Spleen (tissue), 11 donors: Measurements from ENCODE around the gene LIMD2. TPM values are rescaled to one million over a fixed set of nuclear protein-coding genes. Genes with fewer than 3 reads are reported as not detected.

Experiments used
- DNase-seq: peaks from one replicate; pipeline ENCODE4 v3.0.0-alpha.2; 2020
- H3K27ac ChIP-seq, 8 donors: fragments of 200-600 bp; sonication (generic) in 7 of 8; 1 replicate in 4 of 8; 2 replicates in 4 of 8; pipeline versions ENCODE4 v1.5.0 to v1.8.0; 2016 to 2021; ENCODE audit warnings: inconsistent platforms in 4 of 8, mild to moderate bottlenecking in 4 of 8, moderate library complexity in 1 of 8
- H3K27me3 ChIP-seq, 7 donors: fragments of 200-600 bp; sonication (generic) in 6 of 7; replicated peaks in 1 of 7; 1 replicate in 4 of 7; 2 replicates in 3 of 7; pipeline versions ENCODE4 v1.5.0 to v1.8.0; 2016 to 2021; ENCODE audit warnings: inconsistent platforms in 3 of 7, mild to moderate bottlenecking in 1 of 7
- H3K36me3 ChIP-seq, 6 donors: fragments of 200-600 bp; sonication (generic) in 5 of 6; 1 replicate in 4 of 6; 2 replicates in 2 of 6; pipeline versions ENCODE4 v1.5.0 to v1.8.0; 2016 to 2021; ENCODE audit warnings: inconsistent platforms in 2 of 6
- H3K4me1 ChIP-seq, 6 donors: fragments of 200-600 bp; sonication (generic) in 5 of 6; 1 replicate in 3 of 6; 2 replicates in 3 of 6; pipeline versions ENCODE4 v1.5.0 to v1.8.0; 2016 to 2021; ENCODE audit warnings: inconsistent platforms in 3 of 6
- H3K4me3 ChIP-seq, 8 donors: fragments of 200-600 bp; sonication (generic) in 7 of 8; 1 replicate in 4 of 8; 2 replicates in 4 of 8; pipeline versions ENCODE4 v1.5.0 to v1.8.0; 2016 to 2021; ENCODE audit warnings: inconsistent platforms in 4 of 8, mild to moderate bottlenecking in 4 of 8, moderate library complexity in 2 of 8
- H3K9me3 ChIP-seq, 8 donors: fragments of 200-600 bp; sonication (generic) in 7 of 8; 1 replicate in 4 of 8; 2 replicates in 4 of 8; pipeline versions ENCODE4 v1.5.0 to v1.8.0; 2016 to 2021; ENCODE audit warnings: inconsistent platforms in 4 of 8
- CTCF ChIP-seq, 11 experiments: fragments of 200-600 bp in 7 of 11; fragments of 450-650 bp in 4 of 11; sonication (generic) in 4 of 11; IDR thresholded peaks in 8 of 11; conservative IDR thresholded peaks in 3 of 11; 1 replicate in 7 of 11; 2 replicates in 4 of 11; pipeline versions ENCODE4 v1.4.0 to v1.8.0; 2016 to 2021; ENCODE audit warnings: antibody characterized with exemption in 11 of 11, inconsistent platforms in 4 of 11, mild to moderate bottlenecking in 1 of 11
- POLR2A ChIP-seq, 3 donors: fragments of 450-650 bp; IDR thresholded peaks; one replicate each; pipeline ENCODE4 v1.5.1; 2017; ENCODE audit warnings: antibody characterized with exemption in 3 of 3, mild to moderate bottlenecking in 1 of 3
- POLR2AphosphoS5 ChIP-seq, 3 donors: sonication (generic); formaldehyde crosslinking; IDR thresholded peaks; one replicate each; pipeline ENCODE4 v1.5.1; 2017; ENCODE audit warnings: antibody characterized with exemption in 3 of 3
- WGBS, 5 donors: extraction: QIAGEN DNeasy Blood & Tissue Kit in 3 of 5; methylation state at CpG; one replicate each; pipeline versions ENCODE4 v1.1.5 to v1.1.7; 2013 to 2018; 5-methylcytosine and 5-hydroxymethylcytosine counted together
- intact Hi-C: fragments of 100-400 bp; cut with DNase I; formaldehyde crosslinking; loops from one replicate; pipeline ENCODE4 v1.15.0; 2023; ENCODE audit warnings: low total_unique reads
- polyA plus RNA-seq, 3 donors: library from polyadenylated mRNA; stranded (reverse); fragments of 200-250 nt; gene quantifications; one replicate each; pipeline ENCODE4 v1.2.1, GENCODE V29; 2013
- total RNA-seq, 7 donors: library from RNA; depleted of rRNA in 3 of 7; stranded (reverse); fragments of >200 nt in 3 of 7; fragmentation: NEBNext Ultra II Directional in 4 of 7; extraction: Animal tissue kit (Norgen Biotek cat#: 25700) in 4 of 7; gene quantifications; one replicate each; pipeline versions ENCODE4 v1.1.0 to v1.2.1, GENCODE V29; 2016 to 2021
- donor health status: healthy with polysubstance abuse.
- donor health status: DM: no; HTN: no; CAD: no; lungs with moderate emphysema.
- donor health status: DM: no; HTN: no; CAD: no.
- donor health status: Bipolar disorder and iron deficiency.
- donor health status: healthy.
- donor health status: DM: no; HTN: no; CAD: no.
- donor health status: DM: yes; HTN: yes; CAD: no.

LIMD2 gene
- total and polyA plus RNA-seq, 10 donors: 211 to 554 (median 304) TPM

DNA sequence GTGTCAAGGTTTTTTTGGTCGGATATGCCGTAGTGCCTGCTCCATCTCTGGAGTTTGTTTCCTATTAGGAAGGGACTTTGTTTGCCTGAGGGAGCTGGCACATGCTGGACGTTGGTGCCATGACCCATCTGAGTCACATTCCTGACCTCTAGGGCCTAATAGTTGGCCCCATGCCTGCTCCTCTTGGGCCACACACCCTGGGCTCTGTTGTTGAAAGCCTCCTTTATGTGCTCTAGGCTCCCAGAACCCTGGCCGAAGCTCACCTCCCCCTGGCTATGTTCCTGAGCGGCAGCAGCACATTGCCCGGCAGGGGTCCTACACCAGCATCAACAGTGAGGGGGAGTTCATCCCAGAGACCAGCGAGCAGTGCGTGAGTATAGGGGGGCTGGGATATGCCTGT lies 18.4 kb downstream of the LIMD2 start:
- peak overlapping the region; percentile 16 to 75 (median 62) for H3K27ac ChIP-seq
- H3K4me1 ChIP-seq: peaks cover 6 to 66% (median 37%) of the 10 kb centered on the region in 6 donors
- H3K36me3 ChIP-seq: peaks cover 3 to 98% (median 38%) of the 10 kb centered on the region in 6 donors
- 72 to 91% (median 82%) methylated on average over 5 to 8 of the region's 8 CpGs for WGBS, 5 donors
- no peak overlapping the region for H3K4me3 ChIP-seq
- H3K27me3 ChIP-seq: no peaks in the 10 kb centered on the region
- DNase-seq: no peak
- TF ChIP-seq CTCF (IDR thresholded peaks at IDR 0.05 in 8 of 11, conservative IDR thresholded peaks at IDR 0.05 in 3 of 11): no peak
- TF ChIP-seq POLR2AphosphoS5 (IDR thresholded peaks at IDR 0.05): peak in 2 of 3 donors; percentile 51 to 75
- no peaks in the 10 kb centered on the region for H3K9me3 ChIP-seq
- intact Hi-C loops: no loop called here

- H3K36me3 ChIP-seq: peaks cover 3 to 95% (median 32%) of the 10 kb centered on the region in 6 donors
Measured at GRCh38 chr17:63680700-63681099, 19.2 kb downstream of the LIMD2 start.

DNA sequence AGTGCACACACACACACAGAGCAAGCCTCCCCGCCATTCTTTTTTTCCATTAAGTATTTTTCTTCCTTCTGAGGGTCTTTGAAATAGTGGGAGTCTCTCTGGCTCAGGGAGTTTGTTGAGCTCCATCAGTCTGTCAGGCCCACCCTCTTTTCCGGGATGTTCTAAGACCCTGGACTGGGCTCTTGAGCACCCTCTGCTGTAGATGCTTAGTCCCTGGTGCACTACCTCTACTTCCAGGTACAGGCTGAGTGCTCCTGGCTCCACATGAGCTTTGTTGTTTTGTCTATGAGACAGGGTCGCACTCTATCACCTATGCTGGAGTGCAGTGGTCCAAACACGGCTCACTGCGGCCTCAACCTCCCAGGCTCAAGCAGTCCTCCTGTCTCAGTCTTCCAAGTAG lies 20.7 kb downstream of the LIMD2 start:
- TF ChIP-seq POLR2A (IDR thresholded peaks at IDR 0.05) (no peak), POLR2AphosphoS5 (IDR thresholded peaks at IDR 0.05) (no peak), CTCF (IDR thresholded peaks at IDR 0.05 in 8 of 11, conservative IDR thresholded peaks at IDR 0.05 in 3 of 11) (no peak)
- peaks cover 24 to 89% (median 60%) of the 10 kb centered on the region in 6 donors for H3K4me1 ChIP-seq
- no peaks in the 10 kb centered on the region for H3K27me3 ChIP-seq
- H3K36me3 ChIP-seq: peaks cover 3 to 88% (median 28%) of the 10 kb centered on the region in 6 donors
- WGBS, 5 donors: 92 to 100% (median 96%) methylated on average over 5 of the region's 5 CpGs
- H3K4me3 ChIP-seq: no peak overlapping the region
- no peaks in the 10 kb centered on the region for H3K9me3 ChIP-seq
- no peak overlapping the region for H3K27ac ChIP-seq
- intact Hi-C loops: no loop called here
- DNase-seq: no peak

More at GRCh38 chr17:63680700-63681099, 19.2 kb downstream of the LIMD2 start:
- DNase-seq: no peak
- no peaks in the 10 kb centered on the region for H3K27me3 ChIP-seq
- WGBS, 5 donors: 94 to 100% (median 97%) methylated on average over 1 of the region's 1 CpG
- no peaks in the 10 kb centered on the region for H3K9me3 ChIP-seq
- intact Hi-C loops: no loop called here
- peaks cover 14 to 74% (median 45%) of the 10 kb centered on the region in 6 donors for H3K4me1 ChIP-seq
- peak overlapping the region in 6 of 8 donors; percentile 31 to 75 (median 70) for H3K27ac ChIP-seq
- no peak for TF ChIP-seq CTCF (IDR thresholded peaks at IDR 0.05 in 8 of 11, conservative IDR thresholded peaks at IDR 0.05 in 3 of 11)
- TF ChIP-seq POLR2AphosphoS5 (IDR thresholded peaks at IDR 0.05): no peak
- TF ChIP-seq POLR2A (IDR thresholded peaks at IDR 0.05): no peak
- H3K4me3 ChIP-seq: no peak overlapping the region

DNA sequence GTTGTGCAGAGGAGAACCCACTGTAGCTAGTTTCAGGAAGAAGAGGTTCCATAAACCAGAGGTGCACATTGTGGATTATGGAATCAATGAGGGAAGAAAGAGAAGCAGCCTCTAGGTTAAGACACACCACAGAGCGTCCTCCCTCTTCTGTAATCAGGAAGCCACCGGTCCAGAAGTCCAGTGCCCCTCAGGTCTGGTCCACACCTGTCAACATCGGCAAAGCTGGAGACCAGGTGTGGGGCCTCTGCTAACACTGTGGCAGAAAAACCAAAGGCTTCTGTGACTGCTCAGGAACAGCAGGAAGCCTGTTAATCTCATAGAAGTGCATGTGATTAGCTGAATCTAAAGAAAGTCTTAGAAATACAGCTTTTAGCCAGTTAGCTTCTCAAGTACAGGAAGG lies 23.3 kb downstream of the LIMD2 start:
- H3K9me3 ChIP-seq: no peaks in the 10 kb centered on the region
- H3K4me1 ChIP-seq: peaks cover 27 to 77% (median 49%) of the 10 kb centered on the region in 6 donors
- TF ChIP-seq POLR2AphosphoS5 (IDR thresholded peaks at IDR 0.05): no peak
- TF ChIP-seq POLR2A (IDR thresholded peaks at IDR 0.05): no peak
- TF ChIP-seq CTCF (IDR thresholded peaks at IDR 0.05 in 8 of 11, conservative IDR thresholded peaks at IDR 0.05 in 3 of 11): no peak
- no peak for DNase-seq
- 27 to 44% (median 35%) methylated on average over 3 of the region's 3 CpGs for WGBS, 5 donors
- H3K27ac ChIP-seq: peak overlapping the region; percentile 17 to 90 (median 85)
- intact Hi-C loops: no loop called here
- H3K36me3 ChIP-seq: peaks cover under 1 to 88% (median 14%) of the 10 kb centered on the region in 6 donors
- no peaks in the 10 kb centered on the region for H3K27me3 ChIP-seq
- H3K4me3 ChIP-seq: no peak overlapping the region
